T-cell (primary cell): Measurements from ENCODE around the gene RPH3AL. TPM values are rescaled to one million over a fixed set of nuclear protein-coding genes. Genes with fewer than 3 reads are reported as not detected.

Experiments
- ATAC-seq, 4 experiments: fragments of 200-7000 bp in 3 of 4; fragments of 150-1000 bp in 1 of 4; cut with Tn5 transposase; replicated peaks in 1 of 4; 1 replicate in 3 of 4; 2 replicates in 1 of 4; pipeline ENCODE4 v1.10.0; 2021; ENCODE audit warnings: moderate library complexity in 3 of 4, mild to moderate bottlenecking in 2 of 4, moderate number of reproducible peaks in 1 of 4
- CTCF ChIA-PET, 2 donors: fragments of 300-600 bp; sonication (Branson Sonifier 250); formaldehyde crosslinking; loops; one replicate each; lab custom pipeline; 2022; ENCODE audit warnings: antibody characterized with exemption in 2 of 2; lab: Charles Lee
- POLR2A ChIA-PET, 2 donors: fragments of 300-600 bp; sonication (Branson Sonifier 250); formaldehyde crosslinking; loops; one replicate each; lab custom pipeline; 2022; ENCODE audit warnings: antibody characterized with exemption in 2 of 2; lab: Charles Lee
- DNase-seq, 35 experiments: peaks; one replicate each; pipeline versions ENCODE4 v3.0.0 to v3.0.0-alpha.2; 2013 to 2023
- H3K27ac ChIP-seq: one replicate; pipeline ENCODE4 v1.5.1; 2013; ENCODE audit warnings: low read length
- H3K27me3 ChIP-seq, 2 experiments: replicated peaks in 1 of 2; 1 replicate in 1 of 2; 2 replicates in 1 of 2; pipeline versions ENCODE4 v1.6.1 to v1.7.0; 2013; ENCODE audit warnings: low read length in 1 of 2, mixed read lengths in 1 of 2; ENCODE audit not compliant: control insufficient read depth in 2 of 2, insufficient read depth in 2 of 2; ENCODE audit errors: extremely low read depth in 1 of 2
- H3K36me3 ChIP-seq, 2 donors: 1 replicate in 1 of 2; 2 replicates in 1 of 2; pipeline versions ENCODE4 v1.6.1 to v1.7.0; 2013; ENCODE audit warnings: low read length in 1 of 2; ENCODE audit not compliant: control insufficient read depth in 2 of 2, insufficient read depth in 1 of 2; ENCODE audit errors: extremely low read depth in 1 of 2
- H3K4me1 ChIP-seq, 2 experiments: 1 replicate in 1 of 2; 2 replicates in 1 of 2; pipeline versions ENCODE4 v1.6.1 to v1.7.0; 2013; ENCODE audit warnings: low read length in 2 of 2, mixed read lengths in 1 of 2; ENCODE audit not compliant: insufficient read depth in 2 of 2, control insufficient read depth in 1 of 2; ENCODE audit errors: extremely low read depth in 1 of 2
- H3K4me3 ChIP-seq, 2 donors: 1 replicate in 1 of 2; 2 replicates in 1 of 2; pipeline versions ENCODE4 v1.5.1 to v1.7.0; 2013; ENCODE audit warnings: mild to moderate bottlenecking in 2 of 2, low read length in 1 of 2, moderate library complexity in 1 of 2; ENCODE audit not compliant: control insufficient read depth in 1 of 2; ENCODE audit errors: extremely low read depth in 1 of 2
- H3K9me3 ChIP-seq: 2 replicates; pipeline ENCODE4 v1.7.0; 2013
- H3K27ac Mint-ChIP-seq, 2 donors: one replicate each; pipeline ENCODE4 v1.8.0; 2020 to 2021; ENCODE audit warnings: mild to moderate bottlenecking in 2 of 2, mixed read lengths in 2 of 2
- H3K27me3 Mint-ChIP-seq, 2 donors: one replicate each; pipeline ENCODE4 v1.8.0; 2021 to 2022; ENCODE audit warnings: mixed read lengths in 2 of 2
- H3K36me3 Mint-ChIP-seq: one replicate; pipeline ENCODE4 v1.8.0; 2021; ENCODE audit warnings: mixed read lengths
- H3K4me1 Mint-ChIP-seq, 3 donors: one replicate each; pipeline ENCODE4 v1.8.0; 2020 to 2022; ENCODE audit warnings: mixed read lengths in 3 of 3, mild to moderate bottlenecking in 1 of 3
- H3K4me3 Mint-ChIP-seq, 3 donors: one replicate each; pipeline ENCODE4 v1.8.0; 2020 to 2022; ENCODE audit warnings: mild to moderate bottlenecking in 3 of 3, mixed read lengths in 3 of 3, moderate library complexity in 3 of 3
- H3K9me3 Mint-ChIP-seq, 3 donors: one replicate each; pipeline ENCODE4 v1.8.0; 2020 to 2022; ENCODE audit warnings: mixed read lengths in 3 of 3
- WGBS: methylation state at CpG from one replicate; pipeline ENCODE4 v1.1.5; 2013; ENCODE audit warnings: missing lambda C conversion rate; ENCODE audit not compliant: insufficient coverage; 5-methylcytosine and 5-hydroxymethylcytosine counted together
- total RNA-seq, 35 experiments: library from RNA in 6 of 35; stranded (reverse) in 6 of 35; fragments of 120-200 nt in 1 of 35; gene quantifications; one replicate each; pipeline versions ENCODE4 v1.2.1 to v1.2.4 and lab custom pipeline; 2013 to 2026

The RPH3AL gene
- total RNA-seq, 5 donors from 2014 or later (not counting 1 experiment from before 2014, with no cell fraction given) = 4.5 to 10.5 (median 5.3) TPM

DNA sequence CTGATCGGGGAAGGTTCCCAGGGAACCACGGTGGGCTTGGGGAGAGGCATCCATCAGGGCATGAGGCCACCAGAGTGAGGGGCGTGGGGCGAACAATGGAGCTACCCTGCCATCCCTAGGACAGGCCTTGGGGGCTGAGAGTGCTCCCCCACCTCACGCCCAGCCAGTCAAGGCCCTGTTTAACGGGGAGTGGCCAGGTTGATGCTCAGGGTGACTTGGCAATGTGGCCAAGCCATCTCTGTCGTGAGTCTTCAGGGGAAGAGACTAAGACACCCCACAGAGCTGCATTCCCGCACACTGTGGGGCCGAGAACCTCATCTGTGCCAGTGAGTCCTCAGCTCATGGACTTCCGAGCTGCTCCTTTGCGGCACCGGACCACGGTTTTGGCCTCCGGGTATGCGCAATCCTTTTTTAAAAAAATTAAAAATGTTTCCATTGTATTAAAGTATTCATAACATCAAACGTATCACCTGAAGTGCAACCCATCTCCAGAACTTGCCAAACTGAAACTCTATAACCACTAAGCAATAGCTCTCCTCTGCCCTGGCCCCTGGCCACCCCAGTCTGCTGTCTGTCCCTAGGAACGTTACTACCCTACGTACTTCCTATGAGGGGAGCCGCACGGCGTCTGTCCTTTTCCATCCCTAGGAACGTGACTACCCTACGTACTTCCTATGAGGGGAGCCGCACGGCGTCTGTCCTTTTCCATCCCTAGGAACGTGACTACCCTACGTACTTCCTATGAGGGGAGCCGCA lies 99.3 kb downstream of the RPH3AL start:
- H3K36me3 ChIP-seq = no peaks in the 10 kb centered on the region
- no peaks in the 10 kb centered on the region for H3K27me3 ChIP-seq
- no peaks in the 10 kb centered on the region for H3K36me3 Mint-ChIP-seq
- DNase-seq = peak in 1 of 35 experiments; percentile 14
- no peak overlapping the region for H3K27ac Mint-ChIP-seq
- WGBS = 80% methylated on average over 10 of the region's 29 CpGs
- no peaks in the 10 kb centered on the region for H3K9me3 ChIP-seq
- H3K27me3 Mint-ChIP-seq = no peaks in the 10 kb centered on the region
- H3K4me1 Mint-ChIP-seq = no peaks in the 10 kb centered on the region
- POLR2A ChIA-PET = no interaction called here
- H3K4me3 ChIP-seq = no peak overlapping the region
- H3K4me1 ChIP-seq = no peaks in the 10 kb centered on the region
- CTCF ChIA-PET = no interaction called here
- H3K9me3 Mint-ChIP-seq = no peaks in the 10 kb centered on the region
- no peak for ATAC-seq
- no peak overlapping the region for H3K27ac ChIP-seq
- no peak overlapping the region for H3K4me3 Mint-ChIP-seq

DNA sequence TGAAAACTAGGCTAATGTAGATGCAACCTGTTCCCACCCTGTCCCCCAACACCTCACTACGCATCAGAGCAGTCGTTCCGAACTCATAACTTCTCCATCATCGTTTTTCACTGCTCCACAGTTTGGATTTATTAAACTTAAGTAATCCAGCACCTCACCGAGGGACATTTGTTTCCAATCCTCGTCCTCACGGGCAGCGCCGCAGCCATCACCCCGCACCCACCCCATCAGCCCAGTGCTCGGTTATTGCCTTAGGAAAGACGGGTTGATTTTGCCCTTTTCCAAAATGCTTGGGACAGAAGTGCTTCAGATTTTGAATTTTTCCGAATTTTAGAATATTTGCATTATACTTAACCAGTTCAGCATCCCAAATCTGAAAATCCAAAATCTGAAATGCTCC lies 100.2 kb downstream of the RPH3AL start:
- H3K4me1 Mint-ChIP-seq = no peaks in the 10 kb centered on the region
- no peaks in the 10 kb centered on the region for H3K27me3 Mint-ChIP-seq
- no peak overlapping the region for H3K27ac Mint-ChIP-seq
- peaks cover 0 to 4% of the 10 kb centered on the region in 2 experiments for H3K27me3 ChIP-seq
- 90% methylated on average over 12 of the region's 13 CpGs for WGBS
- CTCF ChIA-PET = no interaction called here
- DNase-seq (no peak), ATAC-seq (no peak)
- H3K27ac ChIP-seq = no peak overlapping the region
- H3K9me3 ChIP-seq = no peaks in the 10 kb centered on the region
- H3K4me3 ChIP-seq = no peak overlapping the region
- POLR2A ChIA-PET = no interaction called here
- H3K36me3 ChIP-seq = no peaks in the 10 kb centered on the region
- H3K9me3 Mint-ChIP-seq = no peaks in the 10 kb centered on the region
- no peak overlapping the region for H3K4me3 Mint-ChIP-seq
- H3K4me1 ChIP-seq = no peaks in the 10 kb centered on the region
- H3K36me3 Mint-ChIP-seq = no peaks in the 10 kb centered on the region

DNA sequence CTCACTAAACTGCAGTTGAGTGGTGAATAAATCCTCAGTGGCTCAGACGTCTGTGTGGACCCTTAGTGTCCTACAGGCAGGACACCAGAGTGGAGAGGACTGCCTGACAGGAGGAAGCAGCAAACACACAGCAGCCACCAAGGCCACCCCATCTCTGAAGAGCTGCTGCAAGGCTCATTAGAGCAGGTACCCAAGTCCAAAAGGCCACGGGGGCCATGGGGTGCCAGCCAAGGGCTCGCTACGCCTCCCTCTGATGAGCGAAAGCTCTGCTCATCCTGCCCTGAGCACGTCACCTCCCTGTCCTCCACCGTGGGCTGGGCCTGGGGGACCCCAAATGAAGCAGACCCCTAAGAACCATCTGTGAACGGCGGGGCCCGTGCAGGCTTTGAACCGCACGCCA lies 101.1 kb downstream of the RPH3AL start:
- H3K36me3 ChIP-seq = no peaks in the 10 kb centered on the region
- no peak overlapping the region for H3K4me3 Mint-ChIP-seq
- no peaks in the 10 kb centered on the region for H3K9me3 Mint-ChIP-seq
- H3K27me3 ChIP-seq = peaks cover 0 to 4% of the 10 kb centered on the region in 2 experiments
- ATAC-seq = no peak
- DNase-seq = no peak
- no peak overlapping the region for H3K4me3 ChIP-seq
- ChIA-PET POLR2A (interaction anchor here in 1 of 2 donors (0.7 kb wide), 1 partner anchor 10 kb away, joined by 3 read pairs; no protein-coding TSS in a partner anchor), CTCF (no interaction called here)
- no peaks in the 10 kb centered on the region for H3K9me3 ChIP-seq
- no peak overlapping the region for H3K27ac ChIP-seq
- no peaks in the 10 kb centered on the region for H3K4me1 Mint-ChIP-seq
- H3K4me1 ChIP-seq = no peaks in the 10 kb centered on the region
- H3K27ac Mint-ChIP-seq = no peak overlapping the region
- H3K27me3 Mint-ChIP-seq = no peaks in the 10 kb centered on the region
- WGBS = 85% methylated on average over 7 of the region's 12 CpGs
- no peaks in the 10 kb centered on the region for H3K36me3 Mint-ChIP-seq

DNA sequence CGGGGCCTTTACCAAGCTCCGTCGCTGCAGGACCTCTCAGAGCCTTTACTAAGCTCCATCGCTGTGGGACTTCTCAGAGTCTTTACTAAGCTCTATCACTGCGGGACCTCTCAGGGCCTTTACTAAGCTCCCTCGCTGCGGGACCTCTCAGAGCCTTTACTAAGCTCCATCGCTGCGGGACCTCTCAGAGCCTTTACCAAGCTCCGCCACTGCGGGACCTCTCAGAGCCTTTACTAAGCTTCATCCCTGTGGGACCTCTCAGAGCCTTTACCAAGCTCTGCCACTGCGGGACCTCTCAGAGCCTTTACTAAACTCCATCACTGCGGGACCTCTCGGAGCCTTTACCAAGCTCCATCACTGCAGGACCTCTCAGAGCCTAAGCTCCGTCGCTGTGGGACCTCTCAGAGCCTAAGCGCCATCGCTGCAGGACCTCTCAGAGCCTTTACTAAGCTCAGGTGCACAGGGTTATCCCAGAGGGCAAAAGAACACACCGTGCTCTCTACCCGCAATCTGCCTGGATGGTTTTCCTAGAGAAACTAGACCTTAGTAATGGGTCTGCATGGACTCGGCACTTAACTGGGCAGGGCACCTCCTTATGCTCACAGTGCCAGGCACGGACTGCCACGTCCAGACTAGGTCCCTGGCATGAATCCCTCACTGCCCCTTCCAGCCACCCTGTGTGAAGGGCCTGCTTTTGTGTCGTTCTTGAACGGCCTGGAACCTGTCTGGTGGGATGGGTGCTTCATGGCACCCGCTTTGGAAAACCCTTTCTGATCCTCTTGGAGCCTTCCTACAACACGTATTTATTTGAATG lies 101.9 kb downstream of the RPH3AL start:
- H3K4me1 Mint-ChIP-seq = no peaks in the 10 kb centered on the region
- WGBS = 89% methylated on average over 23 of the region's 27 CpGs
- no peaks in the 10 kb centered on the region for H3K27me3 Mint-ChIP-seq
- Histone ChIP-seq H3K27ac (no peak overlapping the region), H3K9me3 (no peaks in the 10 kb centered on the region), H3K27me3 (peaks cover 0 to 4% of the 10 kb centered on the region in 2 experiments), H3K4me3 (no peak overlapping the region), H3K36me3 (no peaks in the 10 kb centered on the region), H3K4me1 (no peaks in the 10 kb centered on the region)
- H3K36me3 Mint-ChIP-seq = no peaks in the 10 kb centered on the region
- ChIA-PET CTCF (no interaction called here), POLR2A (no interaction called here)
- ATAC-seq = no peak
- H3K9me3 Mint-ChIP-seq = no peaks in the 10 kb centered on the region
- H3K4me3 Mint-ChIP-seq = no peak overlapping the region
- DNase-seq = no peak
- H3K27ac Mint-ChIP-seq = no peak overlapping the region

DNA sequence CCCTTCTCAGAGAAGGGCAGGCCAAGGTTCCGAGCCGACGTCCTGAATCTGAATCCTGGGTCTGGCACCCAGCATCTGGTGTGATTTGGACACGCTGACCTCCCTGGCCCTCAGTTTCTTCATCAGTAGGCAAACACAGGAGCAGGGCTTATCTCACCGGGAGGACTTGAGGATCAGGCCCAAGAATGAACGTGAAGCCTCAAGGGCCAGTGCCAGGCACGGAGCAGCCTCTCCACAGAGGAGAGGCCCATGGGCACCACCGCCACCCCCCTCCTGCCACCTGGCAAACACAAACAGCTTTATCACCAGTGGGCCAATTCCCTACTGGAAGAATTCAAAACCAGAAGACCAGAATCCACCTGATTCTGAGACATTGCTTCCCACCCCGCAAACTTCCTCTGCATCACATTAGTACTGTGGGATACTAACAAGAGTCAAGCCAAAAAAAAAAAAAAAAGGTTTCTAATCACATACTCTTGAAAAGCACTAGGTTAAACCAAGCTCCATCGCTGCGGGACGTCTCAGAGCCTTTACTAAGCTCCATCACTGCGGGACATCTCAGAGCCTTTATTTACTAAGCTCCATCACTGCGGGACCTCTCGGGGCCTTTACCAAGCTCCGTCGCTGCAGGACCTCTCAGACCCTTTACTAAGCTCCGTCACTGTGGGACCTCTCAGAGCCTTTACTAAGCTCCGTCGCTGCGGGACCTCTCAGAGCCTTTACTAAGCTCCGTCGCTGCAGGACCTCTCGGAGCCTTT lies 103.2 kb downstream of the RPH3AL start:
- no peak for ATAC-seq
- H3K4me3 Mint-ChIP-seq = no peak overlapping the region
- no peaks in the 10 kb centered on the region for H3K4me1 Mint-ChIP-seq
- no peak overlapping the region for H3K27ac Mint-ChIP-seq
- ChIA-PET POLR2A (no interaction called here), CTCF (interaction anchor here in 1 of 2 donors (0.7 kb wide), 1 partner anchor 736 kb away, joined by 3 read pairs; no protein-coding TSS in a partner anchor)
- Histone ChIP-seq H3K9me3 (no peaks in the 10 kb centered on the region), H3K4me3 (no peak overlapping the region), H3K27ac (no peak overlapping the region), H3K27me3 (peaks cover 0 to 4% of the 10 kb centered on the region in 2 experiments), H3K36me3 (no peaks in the 10 kb centered on the region), H3K4me1 (no peaks in the 10 kb centered on the region)
- peaks cover 4% of the 10 kb centered on the region for H3K36me3 Mint-ChIP-seq
- H3K9me3 Mint-ChIP-seq = no peaks in the 10 kb centered on the region
- WGBS = 90% methylated on average over 24 of the region's 24 CpGs
- DNase-seq = no peak
- H3K27me3 Mint-ChIP-seq = no peaks in the 10 kb centered on the region
